GM21619 (cell line): ENCODE data around the gene BMX.

Source experiments
- ATAC-seq: cut with Tn5 transposase; IDR thresholded peaks from one replicate; pipeline ENCODE4 v1.9.1; 2021; ENCODE audit not compliant: unreplicated experiment

Gene BMX

GRCh38 chrX:15500497-15500966 lies at the start of gene BMX:
BMX (plus strand) TSS chrX:15500807; CDS start chrX:15508354, 7,547 bp downstream.
- no peak for ATAC-seq

GRCh38 chrX:15451913-15452312 lies 48.7 kb upstream of the BMX start:
- ATAC-seq: no peak

- no peak for ATAC-seq
These were observed 35.9 kb upstream of the BMX start for GRCh38 chrX:15464704-15465103.

GRCh38 chrX:15465347-15465746 lies 35.3 kb upstream of the BMX start:
- peak; percentile 70 for ATAC-seq

GRCh38 chrX:15465896-15466651 lies 34.5 kb upstream of the BMX start:
- no peak for ATAC-seq

GRCh38 chrX:15468036-15468435 lies 32.6 kb upstream of the BMX start:
- no peak for ATAC-seq

- ATAC-seq: no peak
These were observed 31.0 kb upstream of the BMX start for GRCh38 chrX:15469613-15470012.

- peak; percentile 70 for ATAC-seq
These were observed 29.6 kb upstream of the BMX start for GRCh38 chrX:15471028-15471427.

GRCh38 chrX:15472531-15472930 lies 28.1 kb upstream of the BMX start:
- no peak for ATAC-seq

GRCh38 chrX:15474028-15474427 lies 26.6 kb upstream of the BMX start:
- ATAC-seq: no peak

GRCh38 chrX:15475021-15475420 lies 25.6 kb upstream of the BMX start:
- no peak for ATAC-seq

GRCh38 chrX:15475486-15475885 lies 25.1 kb upstream of the BMX start:
- no peak for ATAC-seq

- no peak for ATAC-seq
These were observed 16.7 kb upstream of the BMX start for GRCh38 chrX:15483891-15484290.

- no peak for ATAC-seq
These were observed 8.1 kb upstream of the BMX start for GRCh38 chrX:15492469-15492868.

GRCh38 chrX:15493118-15493962 lies 7.3 kb upstream of the BMX start, which contains the start of gene PIR:
PIR (minus strand) TSS chrX:15493333; CDS start chrX:15491257, 2,076 bp downstream.
- ATAC-seq: peak; percentile 96

GRCh38 chrX:15495801-15496200 lies 4.8 kb upstream of the BMX start:
- ATAC-seq: no peak

- ATAC-seq: no peak
These were observed 3.8 kb upstream of the BMX start for GRCh38 chrX:15496824-15497223.

GRCh38 chrX:15497865-15498264 lies 2.7 kb upstream of the BMX start:
- no peak for ATAC-seq

- ATAC-seq: no peak
These were observed 1.9 kb upstream of the BMX start for GRCh38 chrX:15498741-15499140.

GRCh38 chrX:15499976-15500375 lies 631 bp upstream of the BMX start:
- ATAC-seq: no peak

- ATAC-seq: no peak
These were observed 899 bp downstream of the BMX start for GRCh38 chrX:15501506-15501905.

GRCh38 chrX:15504661-15505060 lies 4.1 kb downstream of the BMX start:
- ATAC-seq: no peak
